Body of pancreas (tissue), 4 donors: ENCODE measurements around the gene DNAAF9. TPM values are rescaled to one million over a fixed set of nuclear protein-coding genes. Genes with fewer than 3 reads are reported as not detected.

Experiments
- ATAC-seq: fragments of 150-250 bp; one replicate; pipeline ENCODE4 v1.9.1; 2016
- DNase-seq, 4 donors: peaks; one replicate each; pipeline ENCODE4 v3.0.0-alpha.2; 2019
- H3K27ac ChIP-seq, 4 donors: fragments of 200-600 bp; sonication (generic); 1 replicate in 3 of 4; 2 replicates in 1 of 4; pipeline versions ENCODE4 v1.5.1 to v1.6.1; 2016 to 2019; ENCODE audit warnings: mild to moderate bottlenecking in 1 of 4, mixed read lengths in 1 of 4, moderate library complexity in 1 of 4
- H3K27me3 ChIP-seq, 2 donors: fragments of 200-600 bp; sonication (generic); one replicate each; pipeline ENCODE4 v1.6.0; 2016; ENCODE audit warnings: mild to moderate bottlenecking in 1 of 2
- H3K36me3 ChIP-seq, 2 donors: fragments of 200-600 bp; sonication (generic); replicated peaks in 1 of 2; 2 replicates each; pipeline ENCODE4 v1.5.1; 2016; ENCODE audit warnings: low read depth in 2 of 2; ENCODE audit not compliant: insufficient read depth in 1 of 2
- H3K4me1 ChIP-seq: fragments of 200-600 bp; sonication (generic); one replicate; pipeline ENCODE4 v1.6.0; 2016
- H3K4me3 ChIP-seq, 2 donors: fragments of 200-600 bp; sonication (generic); 1 replicate in 1 of 2; 2 replicates in 1 of 2; pipeline ENCODE4 v1.5.1; 2016 to 2019
- H3K9me3 ChIP-seq, 3 donors: fragments of 200-600 bp; sonication (generic); 1 replicate in 2 of 3; 2 replicates in 1 of 3; pipeline ENCODE4 v1.5.1; 2016
- POLR2A ChIP-seq, 3 donors: fragments of 450-650 bp; IDR thresholded peaks; one replicate each; pipeline ENCODE4 v1.6.1; 2016; ENCODE audit warnings: antibody characterized with exemption in 3 of 3, mild to moderate bottlenecking in 2 of 3
- WGBS, 2 donors: methylation state at CpG; one replicate each; pipeline ENCODE4 v1.1.5; 2017; 5-methylcytosine and 5-hydroxymethylcytosine counted together
- intact Hi-C: fragments of 100-400 bp; cut with DNase I; formaldehyde crosslinking; loops from one replicate; pipeline ENCODE4 v1.15.1; 2023
- total RNA-seq, 2 donors: library from RNA; depleted of rRNA; stranded (reverse); fragments of >200 nt; gene quantifications; one replicate each; pipeline ENCODE4 v1.1.0, GENCODE V29; 2016
- TF ChIP-seq, protein P1 (sequence below), 7 experiments: fragments of 450-650 bp in 4 of 7; fragments of 200-600 bp in 3 of 7; sonication (generic) in 3 of 7; IDR thresholded peaks; one replicate each; pipeline ENCODE4 v1.5.1; 2016 to 2019; ENCODE audit warnings: antibody characterized with exemption in 7 of 7

The DNAAF9 gene
- total RNA-seq: 10 to 100 TPM; 10.1 to 13.2 TPM

DNA sequence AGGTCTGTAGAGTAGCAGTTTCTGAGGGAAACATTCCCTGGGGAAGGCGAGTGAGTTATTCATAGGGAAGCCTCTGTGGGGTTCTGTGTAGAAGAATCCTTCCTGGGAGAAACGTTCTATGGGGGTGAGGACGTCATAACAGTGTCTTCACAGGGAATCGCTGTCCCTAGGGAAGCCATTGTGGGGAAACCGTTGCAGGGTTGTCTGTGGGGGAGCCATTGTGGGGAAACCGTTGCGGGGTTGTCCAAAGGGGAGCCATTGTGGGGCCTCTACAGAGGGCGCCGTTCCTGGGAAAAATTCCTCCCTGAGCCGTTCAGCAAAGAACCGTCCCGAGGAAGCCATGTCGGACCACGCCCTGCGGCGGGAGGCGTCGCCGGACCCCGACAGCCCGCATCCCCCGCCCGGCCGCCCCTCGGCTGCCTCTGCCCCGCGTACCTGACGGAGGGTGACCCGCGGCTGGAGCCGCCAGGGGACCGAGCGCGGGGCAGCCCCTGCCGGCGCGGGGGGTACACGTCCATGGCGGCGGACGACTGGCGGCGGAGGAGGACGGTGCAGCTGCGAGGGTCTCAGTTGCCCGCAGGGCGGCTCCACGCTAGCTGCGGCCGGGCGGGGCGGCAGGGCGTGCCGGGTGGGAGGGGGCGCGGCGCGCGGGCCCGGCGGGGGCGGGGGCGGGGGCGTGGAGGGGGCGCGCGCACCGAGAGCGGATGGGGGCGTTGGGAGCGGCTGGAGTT, at the start of gene DNAAF9:
DNAAF9 (minus strand) TSS at position 630 of the 731 bp plus-strand sequence; CDS start at position 518, 112 bp downstream.
- Histone ChIP-seq H3K36me3 (no peaks in the 10 kb centered on the region), H3K27me3 (no peaks in the 10 kb centered on the region), H3K4me1 (peaks cover 24% of the 10 kb centered on the region), H3K9me3 (no peaks in the 10 kb centered on the region), H3K27ac (peak within 1 kb of the TSS; percentile 84 to 94 (median 90)), H3K4me3 (peak within 1 kb of the TSS; percentile 66 to 83)
- WGBS, 2 donors: 0 to 1% methylated on average over 19 to 44 of the region's 71 CpGs
- peak; percentile 55 to 66 (median 61) for DNase-seq
- intact Hi-C loops: no loop called here
- TF ChIP-seq, protein P1, sequence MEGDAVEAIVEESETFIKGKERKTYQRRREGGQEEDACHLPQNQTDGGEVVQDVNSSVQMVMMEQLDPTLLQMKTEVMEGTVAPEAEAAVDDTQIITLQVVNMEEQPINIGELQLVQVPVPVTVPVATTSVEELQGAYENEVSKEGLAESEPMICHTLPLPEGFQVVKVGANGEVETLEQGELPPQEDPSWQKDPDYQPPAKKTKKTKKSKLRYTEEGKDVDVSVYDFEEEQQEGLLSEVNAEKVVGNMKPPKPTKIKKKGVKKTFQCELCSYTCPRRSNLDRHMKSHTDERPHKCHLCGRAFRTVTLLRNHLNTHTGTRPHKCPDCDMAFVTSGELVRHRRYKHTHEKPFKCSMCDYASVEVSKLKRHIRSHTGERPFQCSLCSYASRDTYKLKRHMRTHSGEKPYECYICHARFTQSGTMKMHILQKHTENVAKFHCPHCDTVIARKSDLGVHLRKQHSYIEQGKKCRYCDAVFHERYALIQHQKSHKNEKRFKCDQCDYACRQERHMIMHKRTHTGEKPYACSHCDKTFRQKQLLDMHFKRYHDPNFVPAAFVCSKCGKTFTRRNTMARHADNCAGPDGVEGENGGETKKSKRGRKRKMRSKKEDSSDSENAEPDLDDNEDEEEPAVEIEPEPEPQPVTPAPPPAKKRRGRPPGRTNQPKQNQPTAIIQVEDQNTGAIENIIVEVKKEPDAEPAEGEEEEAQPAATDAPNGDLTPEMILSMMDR (IDR thresholded peaks at IDR 0.05): peak in 6 of 7 experiments; percentile 21 to 70 (median 38)
- peak in 1 of 3 donors; percentile 5 for TF ChIP-seq POLR2A (IDR thresholded peaks at IDR 0.05)
- ATAC-seq: peak; percentile 52

DNA sequence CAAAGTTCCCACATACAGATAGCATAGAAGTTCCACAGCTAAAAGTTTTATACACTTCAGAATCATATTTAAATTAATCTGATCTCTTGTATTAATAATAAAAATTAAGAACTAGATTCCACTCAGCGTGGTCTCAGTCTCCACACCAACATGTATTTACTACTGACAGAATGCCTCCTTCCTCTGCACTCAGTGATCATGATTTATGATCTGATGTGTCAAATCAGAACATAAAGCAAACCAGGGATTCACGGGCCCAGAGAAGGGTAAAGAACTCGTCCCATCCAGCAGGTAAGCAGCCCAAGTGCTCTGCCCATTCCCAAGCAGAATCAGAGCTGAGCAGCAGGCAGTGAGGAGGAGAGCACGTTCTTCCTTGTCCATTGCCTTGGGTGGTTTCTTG, 49.2 kb upstream of the DNAAF9 start:
- TF ChIP-seq POLR2A (IDR thresholded peaks at IDR 0.05): no peak
- TF ChIP-seq, protein P1 (IDR thresholded peaks at IDR 0.05): no peak
- no peaks in the 10 kb centered on the region for H3K36me3 ChIP-seq
- H3K27ac ChIP-seq: no peak overlapping the region
- H3K4me1 ChIP-seq: peaks cover 28% of the 10 kb centered on the region
- H3K9me3 ChIP-seq: no peaks in the 10 kb centered on the region
- no peak for DNase-seq
- no peaks in the 10 kb centered on the region for H3K27me3 ChIP-seq
- ATAC-seq: no peak
- 69 to 74% methylated on average over 4 of the region's 4 CpGs for WGBS, 2 donors
- H3K4me3 ChIP-seq: no peak overlapping the region
- intact Hi-C loops: no loop called here

DNA sequence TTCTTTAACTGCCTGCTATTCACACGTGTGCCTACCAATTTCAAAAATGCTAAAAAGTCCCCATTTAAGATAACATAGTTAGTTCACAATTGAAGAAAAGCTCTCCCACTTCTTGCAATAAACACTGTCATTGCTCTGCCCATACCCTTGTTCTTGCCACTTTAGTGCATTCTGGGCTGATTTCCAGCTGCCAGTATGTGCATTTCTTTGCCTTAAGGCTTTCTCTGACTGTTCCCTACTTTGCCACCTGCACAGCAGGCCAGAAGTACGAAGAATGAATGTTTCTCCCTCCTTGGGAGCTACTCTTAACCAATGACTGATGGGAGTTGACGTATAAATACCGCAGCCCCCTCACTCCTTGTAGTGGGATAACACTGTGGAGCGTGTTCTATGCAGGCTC, 47.4 kb upstream of the DNAAF9 start:
- H3K4me3 ChIP-seq: no peak overlapping the region
- DNase-seq: no peak
- ATAC-seq: no peak
- intact Hi-C loops: no loop called here
- H3K36me3 ChIP-seq: no peaks in the 10 kb centered on the region
- peaks cover 13% of the 10 kb centered on the region for H3K4me1 ChIP-seq
- H3K27ac ChIP-seq: no peak overlapping the region
- 74 to 80% methylated on average over 5 of the region's 5 CpGs for WGBS, 2 donors
- no peak for TF ChIP-seq POLR2A (IDR thresholded peaks at IDR 0.05)
- TF ChIP-seq, protein P1 (IDR thresholded peaks at IDR 0.05): no peak
- H3K27me3 ChIP-seq: no peaks in the 10 kb centered on the region
- no peaks in the 10 kb centered on the region for H3K9me3 ChIP-seq

DNA sequence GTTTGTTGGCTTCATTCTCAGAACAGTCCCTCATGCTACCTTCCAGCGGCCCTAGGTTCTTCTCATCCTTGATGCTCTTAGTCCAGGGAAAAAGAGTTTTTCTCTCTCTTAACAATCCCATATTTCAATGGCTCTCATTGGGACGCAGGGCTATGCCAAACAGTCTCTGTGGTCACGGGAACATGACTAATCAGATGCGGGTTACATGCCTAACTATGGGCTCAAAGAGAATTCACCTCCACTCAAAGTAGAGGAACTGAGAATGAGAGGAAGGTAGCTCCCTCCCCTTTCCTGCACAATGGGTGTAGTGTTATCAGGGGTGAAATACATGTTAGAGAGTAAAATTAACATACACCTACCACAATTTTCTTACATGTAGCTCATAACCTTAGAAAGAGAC, 45.2 kb upstream of the DNAAF9 start:
- DNase-seq (no peak), ATAC-seq (no peak)
- WGBS, 2 donors: 80 to 90% methylated on average over 4 of the region's 4 CpGs
- Histone ChIP-seq H3K4me3 (no peak overlapping the region), H3K27ac (no peak overlapping the region), H3K36me3 (no peaks in the 10 kb centered on the region), H3K9me3 (no peaks in the 10 kb centered on the region), H3K4me1 (no peaks in the 10 kb centered on the region), H3K27me3 (no peaks in the 10 kb centered on the region)
- no peak for TF ChIP-seq POLR2A (IDR thresholded peaks at IDR 0.05)
- TF ChIP-seq, protein P1 (IDR thresholded peaks at IDR 0.05): no peak
- intact Hi-C loops: no loop called here

DNA sequence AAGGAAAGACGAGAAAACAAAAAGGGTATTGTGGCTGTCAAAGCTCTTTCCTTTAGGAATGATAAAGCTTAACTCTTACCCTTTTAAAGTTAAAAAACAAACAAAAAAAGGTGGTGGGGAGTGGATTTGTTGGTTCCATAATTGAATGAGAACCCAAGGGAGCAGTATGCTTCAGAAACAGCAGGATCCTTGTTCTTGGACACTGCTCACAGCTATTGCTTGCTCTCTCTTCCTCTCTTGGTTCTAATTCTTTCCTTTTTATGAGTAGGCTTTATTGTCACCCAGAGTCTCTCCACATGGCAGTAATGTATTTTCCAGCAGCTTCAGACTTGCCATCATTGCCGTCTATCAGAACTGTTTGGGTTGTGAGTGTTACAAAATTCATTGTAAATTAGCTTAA, 44.7 kb upstream of the DNAAF9 start:
- H3K27me3 ChIP-seq: no peaks in the 10 kb centered on the region
- intact Hi-C loops: no loop called here

More for the DNA sequence above, 44.7 kb upstream of the DNAAF9 start:
- Histone ChIP-seq H3K27ac (no peak overlapping the region), H3K9me3 (no peaks in the 10 kb centered on the region), H3K4me3 (no peak overlapping the region), H3K4me1 (no peaks in the 10 kb centered on the region), H3K36me3 (no peaks in the 10 kb centered on the region)
- DNase-seq: no peak
- ATAC-seq: no peak
- TF ChIP-seq, protein P1 (IDR thresholded peaks at IDR 0.05): no peak
- no peak for TF ChIP-seq POLR2A (IDR thresholded peaks at IDR 0.05)
- whole genome bisulfite sequencing, 2 donors: 69 to 72% methylated on average over 2 of the region's 2 CpGs
